H1 (cell line): ENCODE measurements around the gene ESR1. TPM values are rescaled to one million over a fixed set of nuclear protein-coding genes. Genes with fewer than 3 reads are reported as not detected.

Source experiments
- EGR1 ChIP-seq: IDR thresholded peaks from 2 replicates; pipeline ENCODE4 v1.6.1; 2011; ENCODE audit warnings: low read depth, low read length, borderline replicate concordance
- polyA plus RNA-seq, 7 experiments: library from polyadenylated mRNA; depleted of rRNA in 3 of 7; stranded (reverse) in 5 of 7; unstranded in 2 of 7; fragments of >200 nt in 5 of 7; fragments of 200-250 nt in 2 of 7; gene quantifications; 1 replicate in 5 of 7; 2 replicates in 1 of 7; 4 replicates in 1 of 7; pipeline versions ENCODE4 v1.2.1 to v1.2.3, GENCODE V29; 2011 to 2013; ENCODE audit warnings: missing spikeins in 2 of 7, mixed read lengths in 2 of 7
- total RNA-seq: library from RNA; stranded (reverse); fragmentation: NEBNext Ultra II Directional; extraction: Animal tissue kit (Norgen Biotek cat#: 25700); gene quantifications from 2 replicates; pipeline ENCODE4 v1.2.1, GENCODE V29; 2021

ESR1 gene
- total and polyA plus RNA-seq, 2 of the 8 experiments (the other 6 are each of a cell fraction or from before 2014, with no cell fraction given): 0.03 to 0.17 TPM

DNA sequence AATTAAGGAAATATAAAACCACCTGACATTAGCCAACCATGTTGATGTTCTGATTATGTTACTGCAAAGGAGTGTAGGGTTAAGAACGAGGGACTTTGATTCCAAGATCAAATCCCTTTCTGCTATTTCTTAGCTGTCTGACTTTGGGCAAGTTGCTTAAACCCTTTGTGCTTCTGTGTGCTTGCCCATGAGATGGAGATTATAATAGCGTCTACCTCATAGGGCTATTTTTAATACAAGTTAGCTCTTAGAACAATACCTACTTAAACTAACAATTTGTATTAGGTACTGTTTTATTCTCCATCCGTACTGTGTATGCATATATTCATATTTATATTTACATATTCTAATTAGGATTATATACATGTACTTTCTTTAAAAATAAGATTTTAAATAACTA lies 263.8 kb downstream of the ESR1 start (continued):
- no peak for TF ChIP-seq EGR1
- TF ChIP-seq, all 59 proteins: peak for 0
